ENCODE results near the gene S100P.
A peak's percentile ranks its signal among the peaks of the same experiment; 100 is the strongest.
"Not testable (repeated sequence)": the region's sequence is repeated elsewhere in the genome, so short reads cannot be mapped to it uniquely, and the experiment has no call there.

The S100P gene

DNA sequence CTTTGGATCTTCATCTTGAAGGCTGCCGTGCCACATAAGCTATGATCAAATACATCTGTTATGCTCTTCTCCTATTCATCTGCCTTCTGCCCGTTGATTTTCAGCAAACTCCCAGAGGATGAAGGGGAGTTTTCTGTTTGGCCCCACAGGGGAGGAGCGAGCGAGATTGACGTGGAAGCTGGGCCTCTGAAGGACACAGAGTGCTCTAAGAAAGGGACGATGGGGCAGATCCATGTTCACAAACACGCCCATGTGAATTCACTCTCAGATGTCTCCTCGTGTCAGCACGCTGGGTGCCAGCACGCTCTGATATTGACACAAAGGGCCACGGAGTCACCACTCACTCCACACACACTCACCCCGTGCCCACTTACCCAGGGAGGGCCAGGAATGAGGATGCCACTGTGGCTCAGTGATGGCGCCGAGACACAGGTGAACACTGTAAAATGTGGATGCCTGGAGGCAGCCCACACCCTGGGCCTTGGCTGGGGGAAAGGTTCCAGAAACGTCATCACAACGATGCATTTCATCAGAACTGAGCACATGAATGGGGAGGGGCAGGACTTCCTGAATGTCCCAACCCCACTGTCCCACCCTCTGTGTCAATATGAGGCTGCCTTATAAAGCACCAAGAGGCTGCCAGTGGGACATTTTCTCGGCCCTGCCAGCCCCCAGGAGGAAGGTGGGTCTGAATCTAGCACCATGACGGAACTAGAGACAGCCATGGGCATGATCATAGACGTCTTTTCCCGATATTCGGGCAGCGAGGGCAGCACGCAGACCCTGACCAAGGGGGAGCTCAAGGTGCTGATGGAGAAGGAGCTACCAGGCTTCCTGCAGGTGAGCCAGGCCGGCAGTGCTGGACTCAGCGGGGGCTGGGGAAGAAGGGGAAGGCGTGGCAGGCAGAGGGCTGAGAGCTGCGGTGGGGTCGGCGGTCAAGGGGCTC is at the start of gene S100P:
Gene S100P (plus strand): TSS at position 648 of the 946 bp plus-strand sequence. CDS start 55 bp downstream, at position 703.
- no peak for DNase-seq (ENCODE audit: low read depth in 2 of 2)

DNA sequence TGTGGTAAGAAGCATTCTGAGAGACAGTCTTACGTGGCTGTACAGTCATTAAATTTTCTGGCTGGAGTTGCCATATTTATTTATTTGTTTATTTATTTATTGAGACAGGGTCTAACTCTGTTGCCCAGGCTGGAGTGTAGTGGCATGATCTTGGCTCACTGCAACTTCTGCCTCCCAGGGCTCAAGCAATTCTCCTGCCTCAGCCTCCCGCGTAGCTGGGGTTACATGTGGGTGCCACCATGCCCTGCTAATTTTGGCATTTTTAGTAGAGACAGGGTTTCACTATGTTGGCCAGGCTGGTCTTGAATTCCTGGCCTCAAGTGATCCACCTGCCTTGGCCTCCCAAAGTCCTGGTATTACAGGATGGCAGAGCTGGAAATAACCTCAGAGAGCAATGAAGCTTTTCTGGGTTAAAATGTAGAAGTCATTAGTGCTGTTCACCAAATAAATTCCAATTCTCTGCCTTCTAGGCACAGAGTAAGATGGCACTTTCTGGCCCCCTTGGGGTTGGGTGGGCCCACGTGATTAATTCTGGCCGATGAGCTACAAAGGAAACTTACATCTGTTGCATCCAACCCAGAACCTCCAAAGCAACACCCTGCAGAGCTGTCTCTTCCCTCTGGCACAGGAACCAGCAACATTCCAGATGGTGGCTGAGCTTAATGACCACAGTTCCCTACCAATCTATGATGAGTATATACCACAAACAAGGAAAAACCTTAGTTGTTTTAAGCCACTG is 48.7 kb upstream of the S100P start:
- DNase-seq (ENCODE audit: low read depth in 2 of 2), result no peak

DNA sequence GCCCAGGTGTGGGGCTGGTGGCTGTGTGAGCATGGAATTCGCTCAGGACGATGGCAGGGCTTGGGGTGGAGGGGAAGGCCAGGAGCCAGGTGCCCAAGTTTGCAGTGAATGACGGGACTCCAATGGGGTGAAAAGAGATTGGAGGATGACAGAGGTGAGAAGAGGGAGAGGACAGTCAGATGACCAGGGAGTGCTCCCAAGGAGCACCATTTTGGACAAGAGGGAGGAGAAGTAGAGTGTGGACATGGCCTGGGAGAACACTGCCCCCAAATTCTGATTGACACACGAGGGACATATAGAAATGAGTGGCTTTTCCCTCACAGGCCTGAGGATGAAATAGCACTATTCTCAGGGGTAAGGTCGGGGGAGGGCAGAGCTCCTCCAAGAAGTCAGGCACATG is 46.5 kb upstream of the S100P start:
- no peak for DNase-seq (ENCODE audit: low read depth in 2 of 2)

DNA sequence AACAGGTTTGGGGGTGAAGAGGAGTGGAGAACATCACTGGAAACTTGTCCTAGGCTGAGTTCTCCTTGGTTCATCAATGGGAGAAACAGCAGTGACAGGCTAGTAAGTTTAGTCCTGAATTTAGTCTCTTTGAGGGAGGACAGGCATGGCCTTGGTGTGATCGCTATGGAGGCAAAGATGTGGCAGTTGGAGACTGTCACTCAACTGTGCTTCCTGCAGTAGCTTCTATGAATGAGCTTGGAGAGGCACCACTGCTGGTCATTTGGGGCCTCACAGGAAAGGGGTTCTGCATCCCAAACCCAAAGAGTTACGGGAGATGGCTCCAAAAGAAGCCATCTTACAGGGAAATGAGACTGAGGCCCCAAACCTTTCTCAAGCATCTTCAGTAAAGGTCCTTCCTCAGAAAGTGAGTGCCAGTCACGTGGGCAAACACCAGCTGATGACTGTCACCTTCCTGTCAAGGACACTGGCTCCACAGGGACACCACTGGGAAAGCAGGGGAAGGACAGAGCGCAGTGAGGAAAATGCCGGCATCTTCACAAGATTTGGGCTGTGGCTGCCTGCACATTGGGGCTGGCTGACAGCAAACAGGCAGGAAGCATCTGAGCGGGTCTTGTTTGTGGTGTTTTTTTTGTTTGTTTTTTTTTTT is 46.0 kb upstream of the S100P start:
- no peak for DNase-seq (ENCODE audit: low read depth in 2 of 2)

DNA sequence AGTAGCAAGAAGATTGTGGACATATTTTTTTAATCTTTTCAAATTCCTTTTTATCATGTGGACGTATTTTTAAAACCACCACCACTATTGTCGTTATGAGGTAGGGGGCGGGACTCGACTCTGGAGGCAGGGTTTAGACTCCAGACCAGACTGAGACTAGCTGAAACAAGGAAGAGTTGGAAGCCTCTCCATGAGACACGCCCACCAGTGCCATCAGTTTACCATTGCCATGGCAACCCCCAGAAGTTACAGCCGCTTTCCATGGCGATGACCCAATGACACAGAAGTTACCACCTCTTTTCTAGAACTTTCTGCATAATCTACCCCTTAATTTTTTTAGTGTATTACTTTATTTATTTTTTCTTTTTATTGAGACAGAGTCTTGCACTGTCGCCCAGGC is 44.5 kb upstream of the S100P start:
- DNase-seq (ENCODE audit: low read depth in 2 of 2), result no peak

DNA sequence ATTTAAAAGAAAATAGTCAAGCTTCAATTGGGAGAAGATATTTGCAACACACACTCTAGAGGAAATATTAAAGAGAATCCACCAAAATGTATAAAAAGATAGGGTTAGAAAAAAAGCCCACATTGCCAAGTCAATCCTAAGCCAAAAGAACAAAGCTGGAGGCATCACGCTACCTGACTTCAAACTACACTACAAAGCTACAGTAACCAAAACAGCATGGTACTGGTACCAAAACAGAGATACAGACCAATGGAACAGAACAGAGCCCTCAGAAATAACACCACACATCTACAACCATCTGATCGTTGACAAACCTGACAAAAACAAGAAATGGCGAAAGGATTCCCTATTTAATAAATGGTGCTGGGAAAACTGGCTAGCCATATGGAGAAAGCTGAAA is 39.5 kb upstream of the S100P start:
- DNase-seq (ENCODE audit: low read depth in 2 of 2), result not testable (repeated sequence)

DNA sequence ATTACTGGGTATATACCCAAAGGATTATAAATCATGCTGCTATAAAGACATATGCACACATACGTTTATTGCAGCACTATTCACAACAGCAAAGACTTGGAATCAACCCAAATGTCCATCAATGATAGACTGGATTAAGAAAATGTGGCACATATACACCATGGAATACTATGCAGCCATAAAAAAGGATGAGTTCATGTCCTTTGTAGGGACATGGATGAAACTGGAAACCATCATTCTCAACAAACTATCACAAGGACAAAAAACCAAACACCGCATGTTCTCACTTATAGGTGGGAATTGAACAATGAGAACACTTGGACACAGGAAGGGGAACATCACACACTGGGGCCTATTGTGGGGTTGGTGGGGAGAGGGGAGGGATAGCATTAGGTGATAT is 38.4 kb upstream of the S100P start:
- not testable (repeated sequence) for DNase-seq (ENCODE audit: low read depth in 2 of 2)

DNA sequence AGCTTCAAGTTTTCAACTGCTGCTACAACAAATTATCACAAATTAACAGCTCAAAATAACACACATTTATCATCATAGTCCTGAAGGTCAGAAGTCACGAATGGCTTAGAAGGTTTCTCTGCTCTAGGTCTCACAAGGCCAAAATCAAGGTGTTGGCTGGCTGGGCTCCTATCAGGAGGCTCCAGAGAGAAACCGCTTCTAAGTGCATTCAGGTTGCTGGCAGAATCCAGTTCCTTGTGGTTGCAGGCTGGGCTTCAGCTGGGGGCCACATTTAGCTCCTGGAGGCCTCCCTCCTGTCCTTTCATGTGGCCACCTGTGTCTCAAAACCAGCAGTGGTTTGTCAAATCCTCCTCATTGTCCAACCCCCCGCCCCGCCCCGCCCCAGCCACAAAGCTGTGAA is 37.8 kb upstream of the S100P start:
- DNase-seq (ENCODE audit: low read depth in 2 of 2), result no peak

DNA sequence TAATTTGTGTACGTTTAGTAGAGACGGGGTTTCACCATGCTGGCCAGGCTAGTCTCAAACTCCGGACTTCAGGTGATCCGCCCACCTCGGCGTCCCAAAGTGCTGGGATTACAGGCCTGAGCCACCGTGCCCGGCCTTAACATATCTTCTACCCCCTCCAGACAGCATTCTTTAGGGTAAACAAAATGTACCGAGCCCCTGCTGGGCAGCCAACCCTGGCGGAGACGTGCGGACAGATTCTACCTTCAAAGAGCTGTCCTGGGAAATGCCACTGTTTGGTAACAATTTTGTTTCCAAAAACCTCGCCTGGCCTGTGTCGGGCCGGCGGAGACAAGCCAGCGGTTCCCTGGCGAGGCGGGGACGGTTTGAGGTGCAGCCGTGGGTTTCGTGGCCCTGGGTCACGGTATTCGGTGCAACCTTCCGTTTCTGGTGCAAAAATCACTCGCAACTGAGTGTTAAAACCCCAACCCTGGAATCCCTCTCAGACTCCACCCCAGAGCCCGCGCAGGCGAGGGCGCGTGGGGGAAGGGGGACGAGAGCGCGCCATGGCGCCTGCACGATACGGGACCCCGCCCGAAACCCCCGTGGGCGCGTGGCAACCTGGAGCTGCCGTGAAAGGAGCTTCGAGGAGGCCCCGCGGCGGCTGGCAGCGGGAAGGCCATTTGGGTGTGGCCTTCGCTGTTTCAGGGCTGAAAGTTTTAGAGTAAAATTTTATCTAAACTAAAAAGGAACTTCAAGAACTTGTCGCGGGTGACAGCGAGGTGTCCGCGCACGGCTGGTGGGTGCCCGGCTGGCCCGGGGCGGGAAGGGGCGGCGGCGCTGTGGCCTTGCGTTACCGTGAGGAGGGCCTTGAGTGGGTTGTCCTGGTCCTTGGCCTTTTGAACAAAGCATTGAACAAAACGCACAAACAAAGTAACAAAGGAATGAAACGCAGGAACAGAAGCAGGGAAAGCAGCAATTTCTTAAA is 36.2 kb upstream of the S100P start:
- DNase-seq (ENCODE audit: low read depth in 2 of 2), result no peak

DNA sequence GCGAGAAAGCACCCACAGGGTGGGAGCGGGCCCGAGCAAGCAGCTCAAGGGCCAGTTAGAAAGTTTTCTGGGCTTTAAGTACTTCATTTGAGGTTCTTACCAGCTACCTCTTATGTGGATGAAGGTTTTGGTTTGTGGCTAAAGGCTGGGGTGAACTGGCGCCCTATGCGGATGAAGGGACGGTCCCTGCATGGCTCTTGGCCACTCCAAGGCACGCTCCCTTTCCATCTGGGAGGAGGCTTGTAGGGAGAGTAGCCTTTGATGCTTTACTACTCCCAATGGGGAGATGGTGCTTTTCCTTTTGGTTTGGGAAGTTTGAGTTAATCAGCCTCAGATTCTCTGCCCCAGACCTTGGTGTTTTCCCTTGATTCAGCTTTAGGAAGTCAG is 35.5 kb upstream of the S100P start:
- no peak for DNase-seq (ENCODE audit: low read depth in 2 of 2)

DNA sequence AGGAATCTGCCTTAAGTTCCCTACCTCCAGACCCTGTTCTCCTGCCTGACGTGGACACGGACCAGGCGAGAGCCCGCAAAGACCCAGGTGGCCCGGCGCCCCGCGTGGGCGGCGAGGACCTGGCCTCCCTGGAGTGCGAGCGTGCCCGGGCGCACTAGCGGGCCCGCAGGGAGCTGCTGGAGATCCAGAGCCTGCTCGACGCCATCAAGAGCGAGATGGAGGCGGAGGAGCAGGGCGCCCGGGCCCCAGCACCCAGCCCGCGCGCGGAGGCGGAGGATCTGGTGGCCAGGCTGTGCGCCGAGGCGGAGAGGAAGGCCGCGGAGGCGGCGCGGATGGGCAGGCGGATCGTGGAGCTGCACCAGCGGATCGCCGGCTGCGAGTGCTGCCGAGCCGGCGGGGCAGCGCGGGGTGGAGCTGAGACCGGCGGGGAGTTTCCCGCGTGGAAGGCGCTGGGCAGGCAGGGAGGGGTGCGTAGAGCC is 35.0 kb upstream of the S100P start:
- peak; percentile 29 for DNase-seq (ENCODE audit: low read depth in 2 of 2)

DNA sequence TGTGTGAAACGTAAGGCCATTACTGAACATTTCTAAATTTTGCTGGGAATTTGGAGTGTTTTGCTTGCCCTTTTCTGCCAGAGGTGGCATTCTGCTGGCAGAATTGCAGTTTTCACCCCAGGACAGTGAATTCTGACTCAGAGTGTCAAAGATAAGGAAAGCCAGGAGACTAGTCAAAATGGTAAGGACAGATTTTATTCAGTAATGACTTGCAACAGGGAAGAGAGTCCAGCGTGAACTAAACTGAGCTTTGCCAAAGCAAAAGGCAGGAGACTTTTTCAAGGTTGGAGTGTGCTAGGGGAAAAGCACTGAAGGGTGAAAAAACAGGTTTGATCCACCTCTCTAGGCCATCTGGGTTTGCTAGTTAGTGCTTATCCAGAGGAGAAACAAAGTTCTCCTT is 33.8 kb upstream of the S100P start:
- no peak for DNase-seq (ENCODE audit: low read depth in 2 of 2)

DNA sequence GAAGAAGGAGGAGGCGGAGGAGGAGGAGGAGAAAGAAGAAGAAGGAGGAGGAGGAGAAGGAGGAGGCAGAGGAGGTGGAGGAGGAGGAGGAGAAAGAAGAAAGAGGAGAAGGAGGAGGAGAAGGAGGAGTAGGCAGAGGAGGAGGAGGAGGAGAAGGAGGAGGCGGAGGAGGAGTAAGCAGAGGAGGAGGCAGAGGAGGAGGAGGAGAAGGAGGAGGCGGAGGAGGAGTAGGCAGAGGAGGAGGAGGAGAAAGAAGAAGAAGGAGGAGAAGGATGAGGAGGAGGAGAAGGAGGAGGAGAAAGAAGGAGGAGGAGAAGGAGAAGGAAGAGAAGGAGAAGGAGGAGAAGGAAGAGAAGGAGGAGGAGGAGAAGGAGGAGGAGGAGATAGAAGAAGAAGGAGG is 33.2 kb upstream of the S100P start:
- DNase-seq (ENCODE audit: low read depth in 2 of 2), result no peak

DNA sequence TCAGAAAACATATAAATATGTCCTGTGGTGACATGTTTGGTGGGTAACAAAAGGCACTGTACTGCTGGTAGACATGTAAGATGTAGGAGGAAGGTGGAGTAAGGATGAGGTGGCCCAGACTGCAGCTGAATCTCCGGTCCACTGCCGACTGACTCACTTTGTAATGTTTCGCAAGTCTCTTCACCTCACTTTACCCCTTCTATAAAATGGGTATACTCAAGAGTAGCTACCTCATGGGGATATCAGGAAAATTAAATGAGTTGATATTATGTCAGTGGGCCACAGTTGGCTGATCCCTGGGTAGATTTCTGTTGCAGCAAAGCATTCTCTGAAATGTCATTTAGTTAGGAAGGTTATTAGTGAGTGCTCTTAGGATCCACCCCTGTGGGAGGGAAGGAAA is 31.1 kb upstream of the S100P start:
- no peak for DNase-seq (ENCODE audit: low read depth in 2 of 2)

DNA sequence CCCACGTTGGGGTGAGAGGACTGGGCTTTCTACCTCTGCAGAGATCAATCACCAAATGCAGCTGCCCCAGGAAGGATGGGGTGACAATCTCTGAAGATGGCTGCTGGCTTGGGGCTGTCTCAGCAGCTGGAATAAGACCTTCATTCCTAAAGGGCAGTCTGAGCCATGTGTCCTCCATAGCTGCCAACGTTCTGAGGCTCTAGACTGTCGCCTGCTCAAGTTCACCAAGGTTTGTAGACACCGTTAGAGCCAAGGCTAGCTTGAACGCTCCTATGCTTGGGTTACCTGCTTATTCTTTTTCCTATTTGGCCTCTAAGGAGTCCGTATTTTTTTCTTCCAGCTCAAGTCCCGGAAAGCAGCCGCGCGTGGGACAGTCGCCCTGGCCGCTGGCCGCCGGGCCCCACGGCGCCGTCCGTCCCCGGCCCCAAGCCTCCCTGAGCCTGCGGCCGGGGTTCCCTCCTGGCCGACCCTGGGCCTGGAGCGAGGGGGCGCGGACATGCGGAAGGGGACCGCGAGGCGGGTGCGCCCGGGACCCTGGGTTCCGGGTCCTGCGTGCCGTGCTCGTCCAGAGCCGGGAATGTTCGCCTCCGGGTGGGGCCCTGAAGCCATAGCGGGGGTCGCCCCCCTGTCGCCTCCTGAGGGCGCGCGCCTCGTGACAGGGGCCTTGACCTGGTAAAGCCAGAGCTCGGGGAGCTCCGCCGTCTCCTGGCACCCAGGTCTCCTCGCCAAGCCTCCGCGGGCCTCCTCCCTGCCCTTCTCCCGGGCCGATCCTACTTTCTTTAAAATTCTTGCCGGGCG is 29.9 kb upstream of the S100P start:
- no peak for DNase-seq (ENCODE audit: low read depth in 2 of 2)

DNA sequence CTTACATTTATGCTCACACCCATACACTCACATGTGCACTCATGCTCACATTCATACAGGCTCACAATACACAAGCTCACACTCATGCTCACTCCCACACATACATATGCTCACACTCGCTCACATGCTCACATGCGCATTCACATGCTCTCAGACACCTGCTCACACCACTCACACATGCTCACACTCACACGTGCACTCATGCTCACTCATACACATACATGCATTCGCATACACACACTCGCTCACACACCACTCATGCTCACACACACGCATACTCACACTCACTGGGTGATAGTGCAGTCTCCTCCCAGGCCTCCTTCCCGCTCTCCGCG is 28.4 kb upstream of the S100P start:
- DNase-seq (ENCODE audit: low read depth in 2 of 2), result no peak

DNA sequence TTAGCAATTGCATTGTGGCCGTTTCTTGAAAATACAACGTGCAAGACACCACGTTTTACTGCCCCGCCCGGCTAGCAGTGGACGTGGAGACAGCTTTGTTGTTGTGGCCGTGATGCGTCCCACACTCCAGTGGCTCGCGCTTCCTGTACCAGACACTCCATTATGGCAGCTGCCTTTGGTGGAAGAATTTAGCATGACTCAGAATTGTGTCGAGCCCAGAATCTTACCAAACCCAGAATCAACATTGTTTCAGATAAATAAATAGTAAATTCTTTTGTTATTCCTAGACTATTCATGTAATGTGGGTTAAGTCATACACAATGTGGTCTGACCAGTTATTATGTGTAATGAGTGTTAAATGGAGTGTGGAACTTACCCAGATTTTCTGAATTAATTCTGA is 25.3 kb upstream of the S100P start:
- DNase-seq (ENCODE audit: low read depth in 2 of 2), result no peak

DNA sequence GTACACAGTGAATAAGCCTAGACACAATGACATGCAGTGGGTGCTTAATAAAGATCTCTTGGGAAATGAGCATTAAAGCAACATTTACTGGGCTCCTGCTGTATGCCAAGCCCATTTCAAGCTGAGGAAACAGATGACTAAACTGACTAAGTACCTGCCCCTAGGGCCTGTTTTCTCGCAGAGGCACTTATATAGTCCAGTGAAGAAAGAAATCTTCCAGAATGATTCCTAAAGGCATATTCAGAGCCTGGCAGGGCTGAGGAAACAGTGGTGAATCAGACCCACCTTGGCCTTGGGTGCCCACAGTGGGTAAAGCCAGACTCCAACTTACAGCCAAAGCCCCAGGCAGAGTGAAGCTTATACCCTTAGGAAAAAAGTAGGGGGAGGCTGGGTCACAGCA is 22.0 kb upstream of the S100P start:
- DNase-seq (ENCODE audit: low read depth in 2 of 2), result no peak

DNA sequence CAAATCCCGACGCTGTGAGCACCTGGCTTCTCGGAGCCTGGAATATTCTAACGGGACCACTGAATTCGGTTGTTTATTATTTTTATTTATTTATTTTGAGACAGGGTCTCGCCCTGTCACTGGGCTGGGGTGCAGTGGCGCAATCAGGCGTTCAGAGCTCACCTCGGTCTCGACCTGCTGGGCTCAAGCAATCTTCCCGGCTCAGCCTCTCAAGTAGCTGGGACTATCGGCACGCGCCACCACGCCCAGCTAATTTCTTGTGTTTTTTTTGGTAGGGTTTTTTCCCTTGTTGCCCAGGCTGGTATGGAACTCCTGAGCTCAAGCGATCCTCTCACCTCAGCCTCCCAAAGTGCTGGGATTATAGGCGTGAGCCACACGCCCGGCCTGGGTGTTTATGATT is 21.5 kb upstream of the S100P start:
- no peak for DNase-seq (ENCODE audit: low read depth in 2 of 2)

DNA sequence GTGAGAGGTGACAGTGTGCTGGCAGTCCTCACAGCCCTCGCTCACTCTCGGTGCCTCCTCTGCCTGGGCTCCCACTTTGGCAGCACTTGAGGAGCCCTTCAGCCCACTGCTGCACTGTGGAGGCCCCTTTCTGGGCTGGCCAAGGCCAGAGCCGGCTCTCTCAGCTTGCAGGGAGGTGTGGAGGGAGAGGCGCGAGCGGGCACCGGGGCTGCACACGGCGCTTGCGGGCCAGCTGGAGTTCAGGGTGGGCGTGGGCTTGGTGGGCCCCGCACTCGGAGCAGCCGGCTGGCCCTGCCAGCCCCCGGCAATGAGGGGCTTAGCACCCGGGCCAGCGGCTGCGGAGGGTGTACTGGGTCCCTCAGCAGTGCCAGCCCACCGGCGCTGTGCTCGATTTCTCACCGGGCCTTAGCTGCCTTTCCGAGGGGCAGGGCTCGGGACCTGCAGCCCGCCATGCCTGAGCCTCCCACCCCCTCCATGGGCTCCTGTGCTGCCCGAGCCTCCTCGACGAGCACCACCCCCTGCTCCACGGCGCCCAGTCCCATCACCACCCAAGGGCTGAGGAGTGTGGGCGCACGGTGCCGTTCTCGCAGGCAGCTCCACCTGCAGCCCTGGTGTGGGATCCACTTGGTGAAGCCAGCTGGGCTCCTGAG is 21.0 kb upstream of the S100P start:
- not testable (repeated sequence) for DNase-seq (ENCODE audit: low read depth in 2 of 2)
